GM12878 (cell line): ENCODE data around the gene PLEKHM2. TPM values are rescaled to one million over a fixed set of nuclear protein-coding genes. Genes with fewer than 3 reads are reported as not detected.

Source experiments
- ATAC-seq: fragments of 200-7000 bp; cut with Tn5 transposase; 3 replicates; pipeline ENCODE4 v1.9.1; 2020; ENCODE audit warnings: mild to moderate bottlenecking, moderate library complexity
- BruUV-seq: library from RNA; stranded (reverse); fragments of 400-500 nt; replicated peaks from 2 replicates; lab custom pipeline; 2021; lab: Mats Ljungman, UMichigan
- CTCF ChIA-PET: fragments of 300-600 bp; sonication (Branson Sonifier 250); formaldehyde crosslinking; extraction: SDS; loops from one replicate; lab custom pipeline; 2021; ENCODE audit warnings: inconsistent platforms; lab: Yijun Ruan, JAX
- POLR2A ChIA-PET: fragments of 350-600 bp; formaldehyde crosslinking; extraction: SDS; loops from one replicate; lab custom pipeline; 2021; ENCODE audit warnings: inconsistent platforms; lab: Charles Lee
- RAD21 ChIA-PET: fragments of 300-600 bp; sonication (Branson Sonifier 250); formaldehyde crosslinking; loops from one replicate; lab custom pipeline; 2023; ENCODE audit warnings: antibody characterized with exemption; ENCODE audit not compliant: unreplicated experiment; lab: Charles Lee
- SMC1A ChIA-PET: fragments of 300-600 bp; sonication (Branson Sonifier 250); formaldehyde crosslinking; loops from one replicate; lab custom pipeline; 2023; ENCODE audit not compliant: unreplicated experiment, uncharacterized antibody; lab: Charles Lee
- DNase-seq: peaks from one replicate; pipeline ENCODE4 v3.0.0-alpha.2; 2011; ENCODE audit warnings: low read depth, low spot score
- FAIRE-seq: peaks from 3 replicates; lab custom pipeline; 2011; peaks lifted over from hg19 to GRCh38; lab: Jason Lieb, UNC
- H2AFZ ChIP-seq: 2 replicates; pipeline ENCODE4 v1.6.0; 2011; ENCODE audit warnings: low read depth, low read length, control low read depth; ENCODE audit not compliant: control insufficient read depth
- H3K27ac ChIP-seq: 2 replicates; pipeline ENCODE4 v1.5.1; 2011; ENCODE audit warnings: control low read depth; ENCODE audit not compliant: control insufficient read depth, insufficient read depth
- H3K27me3 ChIP-seq, 2 experiments: replicated peaks in 1 of 2; 2 replicates each; pipeline versions ENCODE4 v1.6.0 to v1.6.1; 2011; ENCODE audit warnings: low read length in 1 of 2; ENCODE audit not compliant: control insufficient read depth in 2 of 2, insufficient read depth in 2 of 2
- H3K36me3 ChIP-seq, 2 experiments: 2 replicates each; pipeline ENCODE4 v1.5.1; 2011; ENCODE audit warnings: low read length in 1 of 2; ENCODE audit not compliant: control insufficient read depth in 2 of 2, insufficient read depth in 2 of 2
- H3K4me1 ChIP-seq: 2 replicates; pipeline ENCODE4 v1.6.1; 2011; ENCODE audit warnings: mild to moderate bottlenecking, low read length, moderate library complexity, mixed read lengths; ENCODE audit not compliant: control insufficient read depth, insufficient read depth
- H3K4me2 ChIP-seq: 2 replicates; pipeline ENCODE4 v1.6.0; 2011; ENCODE audit warnings: control low read depth; ENCODE audit not compliant: control insufficient read depth, insufficient read depth
- H3K4me3 ChIP-seq: fragments of 200-600 bp; sonication (generic); 2 replicates; pipeline ENCODE4 v1.5.1; 2016
- H3K79me2 ChIP-seq: 2 replicates; pipeline ENCODE4 v1.6.0; 2011; ENCODE audit warnings: low read length; ENCODE audit not compliant: control insufficient read depth, insufficient read depth
- H3K9ac ChIP-seq: 2 replicates; pipeline ENCODE4 v1.8.0; 2011; ENCODE audit warnings: low read length, control low read depth, mixed read lengths; ENCODE audit not compliant: control insufficient read depth, insufficient read depth
- H3K9me3 ChIP-seq: replicated peaks from 3 replicates; pipeline ENCODE4 v1.5.1; 2011; ENCODE audit warnings: mild to moderate bottlenecking, low read length; ENCODE audit not compliant: control insufficient read depth, insufficient read depth
- H4K20me1 ChIP-seq: 2 replicates; pipeline ENCODE4 v1.6.0; 2011; ENCODE audit not compliant: control insufficient read depth, insufficient read depth
- ASH2L ChIP-seq: fragments of 300-600, 200-600 bp; sonication (generic); IDR thresholded peaks from 2 replicates; pipeline ENCODE4 v1.6.1; 2017; ENCODE audit warnings: low read depth, mild to moderate bottlenecking, borderline replicate concordance
- E2F4 ChIP-seq: IDR thresholded peaks from 2 replicates; pipeline ENCODE4 v1.6.1; 2012; ENCODE audit warnings: low read depth, low read length, improper control_type of control experiment
- E4F1 ChIP-seq: fragments of 450-650 bp; IDR thresholded peaks from 2 replicates; pipeline ENCODE4 v1.6.1; 2018; ENCODE audit warnings: borderline replicate concordance, mild to moderate bottlenecking; ENCODE audit not compliant: partially characterized antibody
- FOXK2 ChIP-seq: fragments of 450-650 bp; IDR thresholded peaks from 2 replicates; pipeline ENCODE4 v1.6.1; 2017; ENCODE audit warnings: mild to moderate bottlenecking, moderate library complexity
- KAT2A ChIP-seq: conservative IDR thresholded peaks from 2 replicates; pipeline ENCODE4 v1.6.1; 2011; ENCODE audit warnings: low read depth, low read length; ENCODE audit not compliant: control insufficient read depth
- MYB ChIP-seq: fragments of 150-350 bp; IDR thresholded peaks from 2 replicates; pipeline ENCODE4 v1.6.1; 2014; ENCODE audit warnings: mild to moderate bottlenecking, low read depth, low read length, borderline replicate concordance
- PAX5 ChIP-seq: IDR thresholded peaks from 2 replicates; pipeline ENCODE4 v1.6.1; 2011; ENCODE audit warnings: low read depth, low read length, borderline replicate concordance
- PBX3 ChIP-seq: IDR thresholded peaks from 2 replicates; pipeline ENCODE4 v1.6.1; 2011; ENCODE audit warnings: mild to moderate bottlenecking, low read depth, low read length, moderate library complexity; ENCODE audit not compliant: insufficient replicate concordance
- POLR2A ChIP-seq: IDR thresholded peaks from 2 replicates; pipeline ENCODE4 v1.6.1; 2011; ENCODE audit warnings: low read depth, mild to moderate bottlenecking, low read length
- RFX5 ChIP-seq: IDR thresholded peaks from 2 replicates; pipeline ENCODE4 v1.6.1; 2011; ENCODE audit warnings: low read depth, low read length, improper control_type of control experiment
- RUNX3 ChIP-seq: IDR thresholded peaks from 2 replicates; pipeline ENCODE4 v1.6.1; 2012; ENCODE audit warnings: low read length, inconsistent platforms
- SMAD1 ChIP-seq: fragments of 450-650 bp; IDR thresholded peaks from 2 replicates; pipeline ENCODE4 v1.6.1; 2018; ENCODE audit warnings: mild to moderate bottlenecking, low read depth; ENCODE audit not compliant: partially characterized antibody
- WGBS: methylation state at CpG from one replicate; pipeline ENCODE4 v1.1.6; 2016; ENCODE audit warnings: low lambda C conversion rate; ENCODE audit not compliant: insufficient replicate concordance, insufficient coverage; ENCODE audit errors: missing lambda C conversion rate; 5-methylcytosine and 5-hydroxymethylcytosine counted together
- in situ Hi-C: fragments of 300-500 bp; cut with MboI; formaldehyde crosslinking; loops from 9 replicates; pipeline ENCODE4 v1.14.3; 2018; ENCODE audit warnings: mixed read lengths
- intact Hi-C: fragments of 100-400 bp; cut with micrococcal nuclease; formaldehyde crosslinking; loops from one replicate; pipeline ENCODE4 v1.14.2; 2022; ENCODE audit not compliant: unreplicated experiment
- polyA plus RNA-seq, 11 experiments: library from polyadenylated mRNA; depleted of rRNA in 4 of 11; unstranded in 6 of 11; stranded (reverse) in 5 of 11; fragments of >200 nt; fragmentation: Nextera tagmentation in 4 of 11; fragmentation: Illumina TruSeq in 1 of 11; extraction: Ambion mirVana in 4 of 11; extraction: Trizol in 1 of 11; gene quantifications; 1 replicate in 1 of 11; 2 replicates in 10 of 11; pipeline versions ENCODE4 v1.2.1 to v1.2.3, GENCODE V29; 2011 to 2016; ENCODE audit warnings: inconsistent platforms in 2 of 11, missing spikeins in 2 of 11, low read depth in 1 of 11
- total RNA-seq, 4 experiments: library from RNA; depleted of rRNA in 3 of 4; stranded (reverse); fragments of >200 nt in 3 of 4; fragmentation: Illumina TruSeq in 1 of 4; extraction: Trizol in 1 of 4; gene quantifications; 2 replicates each; pipeline versions ENCODE4 v1.2.1 to v1.2.3, GENCODE V29; 2013 to 2021

Gene PLEKHM2
- total and polyA plus RNA-seq, 10 of the 15 experiments (the other 5 are each of a cell fraction or from before 2014, with no cell fraction given) = 0.37 to 55.2 (median 19.3) TPM

GRCh38 chr1:15667362-15667761, 16.8 kb upstream of the PLEKHM2 start:
- no peaks in the 10 kb centered on the region for H3K4me1 ChIP-seq
- H3K9me3 ChIP-seq = no peaks in the 10 kb centered on the region
- POLR2A ChIA-PET = no interaction called here
- no peaks in the 10 kb centered on the region for H4K20me1 ChIP-seq
- no peak for FAIRE-seq
- no peak overlapping the region for H3K27ac ChIP-seq
- H3K36me3 ChIP-seq = peaks cover 0 to under 1% of the 10 kb centered on the region in 2 experiments; a peak in 1 of 4 replicates
- DNase-seq = no peak
- BruUV-seq = TSS peak; percentile 39
- TF ChIP-seq MYB (no peak), POLR2A (0 out of 2 replicates have a peak, but pooled peaks have one; percentile 21), SMAD1 (no peak), KAT2A (no peak)
- no peak overlapping the region for H3K4me3 ChIP-seq
- no peak overlapping the region for H3K4me2 ChIP-seq
- ATAC-seq = no peak
- WGBS = 97% methylated on average over 7 of the region's 7 CpGs
- intact Hi-C loops = no loop called here
- H3K79me2 ChIP-seq = no peaks in the 10 kb centered on the region
- H3K9ac ChIP-seq = no peak overlapping the region
- RAD21 ChIA-PET = no interaction called here
- in situ Hi-C loops = no loop called here
- no peak overlapping the region for H2AFZ ChIP-seq
- CTCF ChIA-PET = no interaction called here
- SMC1A ChIA-PET = interaction anchor here (2.6 kb wide), 1 partner anchor 30 kb away, joined by 11 read pairs; no protein-coding TSS in a partner anchor
- no peaks in the 10 kb centered on the region for H3K27me3 ChIP-seq

- DNase-seq = no peak
- CTCF ChIA-PET = interaction anchor here (1.0 kb wide), 1 partner anchor 21 kb away, joined by 3 read pairs; no protein-coding TSS in a partner anchor
- in situ Hi-C loops (no loop called here), intact Hi-C loops (no loop called here)
- Histone ChIP-seq H3K9ac (no peak overlapping the region), H3K4me2 (no peak overlapping the region), H2AFZ (no peak overlapping the region), H3K27me3 (no peaks in the 10 kb centered on the region), H3K27ac (no peak overlapping the region), H3K4me3 (no peak overlapping the region), H4K20me1 (no peaks in the 10 kb centered on the region), H3K4me1 (no peaks in the 10 kb centered on the region), H3K9me3 (no peaks in the 10 kb centered on the region), H3K36me3 (no peaks in the 10 kb centered on the region), H3K79me2 (no peaks in the 10 kb centered on the region)
- POLR2A ChIA-PET = no interaction called here
- FAIRE-seq = no peak
- no peak for ATAC-seq
- SMC1A ChIA-PET = interaction anchor here (0.8 to 1.4 kb wide), 2 partner anchors 29 kb away, joined by 4 read pairs; no protein-coding TSS in a partner anchor
- BruUV-seq = no TSS peak
- RAD21 ChIA-PET = no interaction called here
- 98% methylated on average over 5 of the region's 5 CpGs for WGBS
- TF ChIP-seq SMAD1 (no peak), FOXK2 (no peak), RUNX3 (no peak), ASH2L (no peak), E2F4 (no peak), E4F1 (no peak), RFX5 (no peak), PAX5 (no peak), PBX3 (no peak)
These were observed 15.9 kb upstream of the PLEKHM2 start for GRCh38 chr1:15668089-15668754.
